Cardiac fibroblast (primary cell): ENCODE measurements around the gene ALK.

Source experiments
- DNase-seq, 2 donors: peaks; one replicate each; pipeline versions ENCODE4 v3.0.0 to v3.0.0-alpha.2; 2010; ENCODE audit warnings: low read depth in 2 of 2
- H3K4me3 ChIP-seq, 2 donors: replicated peaks in 1 of 2; 1 replicate in 1 of 2; 2 replicates in 1 of 2; pipeline ENCODE4 v1.5.1; 2011; ENCODE audit warnings: low read depth in 2 of 2, low read length in 2 of 2, mild to moderate bottlenecking in 2 of 2, moderate library complexity in 1 of 2
- CTCF ChIP-seq: IDR thresholded peaks from one replicate; pipeline ENCODE4 v1.5.1; 2011; ENCODE audit warnings: low read depth, mild to moderate bottlenecking, low read length, inconsistent platforms

ALK gene

GRCh38 chr2:29921560-29921915 is at the start of gene ALK:
Gene ALK, minus strand, starts transcription at chr2:29921586. Its CDS starts 927 bp downstream, at chr2:29920659.
- DNase-seq: peak; percentile 63 to 73
- peak within 1 kb of the TSS in 1 of 2 donors; percentile 14 for H3K4me3 ChIP-seq
- TF ChIP-seq CTCF: no peak

GRCh38 chr2:29966266-29966665 is 44.9 kb upstream of the ALK start:
- no peak overlapping the region for H3K4me3 ChIP-seq
- no peak for DNase-seq
- TF ChIP-seq CTCF: no peak

GRCh38 chr2:29963972-29964570 is 42.7 kb upstream of the ALK start:
- no peak for DNase-seq
- TF ChIP-seq CTCF: no peak
- no peak overlapping the region for H3K4me3 ChIP-seq

- no peak for TF ChIP-seq CTCF
- DNase-seq: no peak
- H3K4me3 ChIP-seq: no peak overlapping the region
Measured at GRCh38 chr2:29962922-29963321, 41.5 kb upstream of the ALK start.

GRCh38 chr2:29954316-29954715 is 32.9 kb upstream of the ALK start:
- TF ChIP-seq CTCF: no peak
- DNase-seq: no peak
- H3K4me3 ChIP-seq: no peak overlapping the region

GRCh38 chr2:29952973-29953372 is 31.6 kb upstream of the ALK start:
- TF ChIP-seq CTCF: no peak
- no peak for DNase-seq
- no peak overlapping the region for H3K4me3 ChIP-seq

GRCh38 chr2:29951576-29951975 is 30.2 kb upstream of the ALK start:
- DNase-seq: no peak
- TF ChIP-seq CTCF: no peak
- no peak overlapping the region for H3K4me3 ChIP-seq
